Muscle layer of duodenum (tissue), 2 donors: ENCODE measurements around the gene CD247.

ENCODE experiments used
- H3K27ac ChIP-seq: one replicate; pipeline ENCODE4 v1.7.0; 2013; ENCODE audit warnings: mild to moderate bottlenecking, low read length
- H3K27me3 ChIP-seq: one replicate; pipeline ENCODE4 v1.7.0; 2013; ENCODE audit warnings: low read depth, mild to moderate bottlenecking, control low read depth, low read length
- H3K36me3 ChIP-seq, 2 donors: one replicate each; pipeline ENCODE4 v1.7.0; 2013; ENCODE audit warnings: low read length in 2 of 2, control low read depth in 1 of 2, mild to moderate bottlenecking in 1 of 2; ENCODE audit not compliant: insufficient read depth in 2 of 2, control insufficient read depth in 1 of 2
- H3K4me1 ChIP-seq, 2 donors: one replicate each; pipeline ENCODE4 v1.7.0; 2013; ENCODE audit warnings: low read length in 2 of 2, mild to moderate bottlenecking in 2 of 2, control low read depth in 1 of 2, moderate library complexity in 1 of 2; ENCODE audit not compliant: insufficient read depth in 2 of 2, control insufficient read depth in 1 of 2
- H3K4me3 ChIP-seq, 2 donors: one replicate each; pipeline ENCODE4 v1.7.0; 2013; ENCODE audit warnings: low read length in 2 of 2, low read depth in 1 of 2, mild to moderate bottlenecking in 1 of 2
- H3K9me3 ChIP-seq, 2 donors: one replicate each; pipeline ENCODE4 v1.7.0; 2013; ENCODE audit warnings: low read length in 2 of 2, control low read depth in 1 of 2, mild to moderate bottlenecking in 1 of 2; ENCODE audit not compliant: control insufficient read depth in 1 of 2
- donor health status: healthy.

The CD247 gene

GRCh38 chr1:167482184-167482583 is 36.1 kb downstream of the CD247 start:
- no peaks in the 10 kb centered on the region for H3K9me3 ChIP-seq
- no peaks in the 10 kb centered on the region for H3K4me1 ChIP-seq
- H3K27me3 ChIP-seq = no peaks in the 10 kb centered on the region
- no peaks in the 10 kb centered on the region for H3K36me3 ChIP-seq
- no peak overlapping the region for H3K27ac ChIP-seq
- no peak overlapping the region for H3K4me3 ChIP-seq

DNA sequence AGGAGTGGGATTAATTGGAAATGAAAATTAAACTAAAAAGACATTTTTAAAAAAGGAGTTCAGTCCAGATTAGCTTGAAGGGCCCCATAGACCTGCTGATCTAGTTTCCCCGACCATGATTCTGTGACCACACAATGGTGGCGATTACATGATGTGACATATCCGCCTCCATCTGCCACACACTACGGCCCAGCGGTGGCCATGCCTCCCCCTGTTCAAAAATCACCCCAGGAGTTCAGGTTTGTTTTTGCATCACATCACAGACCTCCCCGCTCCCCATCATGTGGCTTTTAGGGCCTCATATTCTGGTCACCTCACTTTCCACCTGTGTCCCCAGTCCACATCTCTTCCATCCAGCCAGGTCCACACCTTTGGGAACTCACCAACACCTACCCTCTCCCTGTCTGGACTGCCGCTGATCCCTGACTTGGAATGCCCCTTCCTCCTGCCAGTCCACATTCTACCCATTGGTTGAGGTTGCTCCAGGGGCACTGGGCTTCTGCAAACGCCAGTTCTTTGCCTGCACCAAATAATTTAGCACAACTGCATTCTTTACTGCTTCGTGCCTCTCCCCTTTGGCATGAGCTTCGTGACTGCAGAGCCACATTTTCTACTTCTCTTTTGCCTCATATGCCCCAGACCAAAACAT is 38.9 kb downstream of the CD247 start:
- H3K27me3 ChIP-seq = no peaks in the 10 kb centered on the region
- no peak overlapping the region for H3K4me3 ChIP-seq
- no peak overlapping the region for H3K27ac ChIP-seq
- no peaks in the 10 kb centered on the region for H3K36me3 ChIP-seq
- no peaks in the 10 kb centered on the region for H3K4me1 ChIP-seq
- H3K9me3 ChIP-seq = no peaks in the 10 kb centered on the region

GRCh38 chr1:167477986-167478385 is 40.3 kb downstream of the CD247 start:
- Histone ChIP-seq H3K27me3 (no peaks in the 10 kb centered on the region), H3K4me3 (no peak overlapping the region), H3K36me3 (no peaks in the 10 kb centered on the region), H3K27ac (no peak overlapping the region), H3K4me1 (no peaks in the 10 kb centered on the region), H3K9me3 (no peaks in the 10 kb centered on the region)

DNA sequence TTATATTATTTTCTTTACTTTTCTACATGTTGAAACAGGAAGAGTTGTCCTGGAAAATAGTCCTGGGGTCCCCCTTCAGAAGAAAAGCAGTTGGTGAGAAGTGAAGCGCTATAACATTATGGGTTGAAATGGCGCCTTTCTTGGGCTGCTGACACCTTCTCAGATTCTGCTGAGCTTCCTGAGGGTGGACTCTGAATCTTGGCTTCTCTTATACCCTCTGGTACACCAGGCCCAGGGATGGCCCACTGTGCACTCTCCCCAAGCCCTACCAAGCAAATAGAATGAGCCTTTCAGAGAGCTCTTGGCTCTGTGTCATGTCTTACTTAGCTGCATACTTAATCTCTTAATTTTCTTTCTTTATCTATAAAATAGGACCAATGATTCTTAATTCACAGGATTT is 42.3 kb downstream of the CD247 start:
- Histone ChIP-seq H3K27ac (no peak overlapping the region), H3K4me1 (no peaks in the 10 kb centered on the region), H3K27me3 (no peaks in the 10 kb centered on the region), H3K36me3 (no peaks in the 10 kb centered on the region), H3K4me3 (no peak overlapping the region), H3K9me3 (no peaks in the 10 kb centered on the region)

- no peak overlapping the region for H3K27ac ChIP-seq
- H3K4me3 ChIP-seq = no peak overlapping the region
- H3K27me3 ChIP-seq = no peaks in the 10 kb centered on the region
- H3K9me3 ChIP-seq = no peaks in the 10 kb centered on the region
- H3K4me1 ChIP-seq = no peaks in the 10 kb centered on the region
- no peaks in the 10 kb centered on the region for H3K36me3 ChIP-seq
These were observed 44.1 kb downstream of the CD247 start for GRCh38 chr1:167474191-167474641.

DNA sequence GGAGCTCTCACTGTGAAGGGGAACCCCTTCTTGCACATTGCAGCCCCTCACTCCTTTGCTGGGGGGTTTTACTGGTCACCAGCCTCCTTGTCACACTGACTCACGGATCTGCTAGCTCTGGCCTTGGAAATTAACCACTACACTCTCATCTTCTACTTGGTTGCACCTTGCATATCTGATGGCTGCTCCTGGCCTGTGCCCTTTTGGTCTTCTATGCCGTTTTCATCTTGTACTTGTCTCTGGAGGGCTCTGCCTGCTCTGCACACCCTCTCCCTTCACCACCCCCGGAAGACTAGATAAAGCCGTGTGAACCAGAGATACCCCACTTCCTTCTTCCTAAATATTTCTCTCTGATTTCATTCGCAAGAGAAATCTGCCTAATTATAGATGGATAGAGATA is 44.6 kb downstream of the CD247 start:
- H3K4me1 ChIP-seq = no peaks in the 10 kb centered on the region
- no peaks in the 10 kb centered on the region for H3K9me3 ChIP-seq
- H3K4me3 ChIP-seq = no peak overlapping the region

DNA sequence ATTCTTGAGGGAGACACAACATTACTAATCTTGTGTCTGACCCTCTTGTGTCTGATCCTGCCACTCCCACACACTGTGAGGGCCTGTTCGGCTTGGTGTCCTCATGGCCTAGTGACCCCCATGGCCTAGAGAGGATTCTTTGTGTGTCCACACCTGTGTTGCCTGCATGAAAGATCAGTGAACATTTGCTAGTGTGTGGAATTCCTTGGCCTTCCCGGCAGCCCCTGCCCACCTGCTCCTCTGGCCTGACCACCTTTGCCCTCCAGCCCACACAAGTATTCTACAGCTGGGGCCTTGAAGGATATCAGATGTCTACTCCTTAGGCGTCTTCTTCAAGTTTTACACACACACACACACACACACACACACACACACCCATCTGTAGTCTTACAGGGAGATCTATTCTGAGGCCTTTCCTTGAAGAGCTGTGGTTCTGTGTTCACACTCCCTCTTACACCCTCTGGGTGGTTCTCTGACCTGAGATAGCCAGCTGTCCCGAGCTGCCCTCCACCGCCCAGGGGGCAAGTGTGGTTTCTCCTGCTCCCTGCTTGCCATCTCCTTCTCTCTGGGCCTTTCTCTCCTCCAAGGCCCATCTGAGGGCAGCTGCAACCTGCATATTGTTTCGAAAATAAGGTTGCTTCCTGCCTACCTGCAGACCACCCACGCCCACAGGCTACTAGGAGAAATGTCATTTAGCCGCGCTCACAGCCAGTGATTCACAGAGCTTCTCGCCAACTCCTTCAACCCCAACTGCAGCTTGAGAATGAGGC is 45.4 kb downstream of the CD247 start:
- no peaks in the 10 kb centered on the region for H3K9me3 ChIP-seq
- no peaks in the 10 kb centered on the region for H3K27me3 ChIP-seq
- no peak overlapping the region for H3K4me3 ChIP-seq
- H3K27ac ChIP-seq = no peak overlapping the region
- H3K4me1 ChIP-seq = no peaks in the 10 kb centered on the region
- H3K36me3 ChIP-seq = no peaks in the 10 kb centered on the region

More for the DNA sequence above, 44.6 kb downstream of the CD247 start:
- Histone ChIP-seq H3K27ac (no peak overlapping the region), H3K27me3 (no peaks in the 10 kb centered on the region), H3K36me3 (no peaks in the 10 kb centered on the region)

- H3K27ac ChIP-seq = no peak overlapping the region
- no peaks in the 10 kb centered on the region for H3K36me3 ChIP-seq
- H3K4me3 ChIP-seq = no peak overlapping the region
- no peaks in the 10 kb centered on the region for H3K9me3 ChIP-seq
- no peaks in the 10 kb centered on the region for H3K27me3 ChIP-seq
- no peaks in the 10 kb centered on the region for H3K4me1 ChIP-seq
These were observed 46.8 kb downstream of the CD247 start for GRCh38 chr1:167471568-167471967.

DNA sequence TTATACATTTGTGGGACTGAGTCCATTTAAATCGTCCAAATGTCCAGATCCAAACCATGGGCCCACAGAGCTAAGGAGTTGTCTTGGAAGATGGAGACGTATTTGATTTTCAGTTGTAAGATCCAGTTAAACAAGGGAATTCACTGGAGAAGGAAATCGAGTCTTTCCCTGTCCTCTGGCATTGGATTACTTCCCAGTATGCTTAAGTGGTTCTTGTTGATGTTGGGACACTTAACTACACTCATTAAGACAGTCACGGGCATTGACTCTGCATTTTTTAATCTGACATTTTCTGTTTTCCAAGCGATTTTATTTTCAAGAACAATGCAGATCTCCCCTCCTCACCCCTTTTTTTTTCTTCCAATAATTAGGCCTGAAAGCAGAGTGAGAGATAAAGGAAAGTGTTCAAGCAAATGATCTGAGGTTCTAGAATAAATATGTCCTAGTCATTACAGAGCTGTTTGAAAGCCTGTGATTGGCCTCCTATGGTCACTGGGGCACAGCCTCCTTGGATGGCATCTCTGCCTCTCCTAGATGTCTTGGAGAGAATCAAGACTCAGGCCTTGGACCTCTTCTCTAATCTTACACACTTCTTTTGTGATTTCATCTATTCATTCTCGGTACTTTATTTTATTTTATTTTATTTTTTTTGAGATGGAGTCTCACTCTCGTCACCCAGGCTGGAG is 48.9 kb downstream of the CD247 start:
- Histone ChIP-seq H3K27ac (no peak overlapping the region), H3K27me3 (no peaks in the 10 kb centered on the region), H3K9me3 (no peaks in the 10 kb centered on the region), H3K4me3 (no peak overlapping the region), H3K4me1 (no peaks in the 10 kb centered on the region), H3K36me3 (no peaks in the 10 kb centered on the region)

GRCh38 chr1:167467752-167468151 is 50.6 kb downstream of the CD247 start:
- no peak overlapping the region for H3K4me3 ChIP-seq
- no peaks in the 10 kb centered on the region for H3K9me3 ChIP-seq
- no peaks in the 10 kb centered on the region for H3K27me3 ChIP-seq
- H3K36me3 ChIP-seq = no peaks in the 10 kb centered on the region
- H3K27ac ChIP-seq = no peak overlapping the region
- no peaks in the 10 kb centered on the region for H3K4me1 ChIP-seq

DNA sequence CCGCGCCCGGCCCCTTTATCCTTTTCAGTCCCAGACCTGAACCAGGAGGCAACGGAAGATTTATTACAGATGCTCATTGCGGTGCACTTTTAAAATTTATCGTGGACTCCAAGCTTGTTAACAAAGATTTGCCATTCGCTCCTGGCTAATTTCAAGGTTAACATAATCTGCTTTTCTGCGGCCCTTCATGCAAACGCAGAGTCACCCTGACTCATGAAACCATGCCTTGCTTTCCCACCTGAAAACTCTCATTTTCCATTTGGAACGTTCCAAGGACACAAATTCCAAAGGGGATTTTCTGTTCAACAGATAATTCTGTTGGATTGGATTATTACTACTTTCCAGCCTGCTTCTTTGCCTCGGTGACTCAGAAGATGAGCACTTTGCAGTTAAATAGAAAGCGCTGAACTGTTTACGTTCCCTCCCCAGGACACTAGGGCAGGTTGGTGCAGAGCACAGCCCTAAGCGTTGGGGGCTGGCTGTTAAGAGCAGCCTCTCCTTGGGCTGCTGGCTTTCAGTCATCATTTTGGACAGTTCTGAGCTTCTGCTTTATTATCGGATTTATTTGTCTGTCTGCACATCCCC is 51.1 kb downstream of the CD247 start:
- Histone ChIP-seq H3K36me3 (no peaks in the 10 kb centered on the region), H3K4me1 (no peaks in the 10 kb centered on the region), H3K27ac (no peak overlapping the region), H3K27me3 (no peaks in the 10 kb centered on the region), H3K4me3 (no peak overlapping the region), H3K9me3 (no peaks in the 10 kb centered on the region)
